ENCODE results near the gene INSIG1. TPM values are rescaled to one million over a fixed set of nuclear protein-coding genes. Genes with fewer than 3 reads are reported as not detected.

The INSIG1 gene
- total RNA-seq, 1 experiment from 2014 or later, result 54.7 TPM

DNA sequence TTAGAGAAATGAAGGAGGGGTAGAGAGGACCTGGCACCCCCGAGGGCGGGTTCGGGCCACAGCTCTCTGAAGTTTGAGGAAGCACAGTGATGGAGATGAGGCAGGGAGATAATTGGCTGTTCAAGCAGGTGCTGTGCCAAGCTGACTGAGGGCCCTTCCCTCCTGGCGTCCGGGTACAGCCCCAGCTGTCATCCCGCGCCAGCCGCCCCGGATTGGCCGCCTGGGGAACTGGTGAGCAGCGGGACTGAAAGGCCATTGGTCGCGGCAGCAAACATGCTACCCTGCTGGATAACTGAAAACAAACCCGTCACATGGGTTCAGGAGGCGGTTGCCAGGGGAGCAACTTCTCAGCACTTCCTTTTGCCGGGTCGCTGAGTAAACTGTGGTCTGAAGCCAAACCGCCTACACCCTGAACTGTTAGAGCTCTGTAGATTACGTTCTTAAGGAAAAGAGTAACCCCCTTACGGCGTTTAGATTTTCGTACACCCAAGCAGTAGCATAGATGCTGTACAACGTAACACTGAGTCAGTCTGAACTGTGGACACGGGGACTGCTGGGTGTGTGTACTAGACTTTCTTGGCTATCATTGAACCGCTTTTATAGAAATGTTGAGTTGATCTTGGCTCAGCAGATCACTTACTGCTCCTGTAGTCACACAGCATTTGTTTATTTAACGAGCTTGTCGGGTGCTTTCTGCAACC is 1.3 kb downstream of the INSIG1 start:
- Histone ChIP-seq H2AFZ (ENCODE audit: low read depth, low read length, poor library complexity, severe bottlenecking) (no peak overlapping the region), H3K4me2 (ENCODE audit: low read length) (peak overlapping the region; percentile 87), H3K9me3 (ENCODE audit: control insufficient read depth in 1 of 2, insufficient read depth in 1 of 2, low read depth in 1 of 2, low read length in 2 of 2) (no peaks in the 10 kb centered on the region), H3K27me3 (ENCODE audit: insufficient read depth, low read length) (no peaks in the 10 kb centered on the region), H4K20me1 (ENCODE audit: insufficient read depth) (no peaks in the 10 kb centered on the region), H3K9me2 (ENCODE audit: insufficient read depth) (no peaks in the 10 kb centered on the region), H3K9ac (ENCODE audit: low read length) (peak overlapping the region; percentile 74; the same call in 1 of the 2 replicates), H3K4me3 (replicated peaks in 1 of 2; ENCODE audit: low read depth in 1 of 2, low read length in 2 of 2) (peak overlapping the region; percentile 47 to 78), H3K79me2 (ENCODE audit: insufficient read depth, low read length) (peaks cover 21% of the 10 kb centered on the region), H3K4me1 (ENCODE audit: control insufficient read depth in 1 of 2, insufficient read depth in 2 of 2, low read length in 2 of 2) (peaks cover 20 to 40% of the 10 kb centered on the region in 2 experiments), H3K27ac (ENCODE audit: low read depth, low read length) (peak overlapping the region; percentile 90), H3K36me3 (ENCODE audit: control insufficient read depth in 1 of 2, insufficient read depth in 2 of 2, low read length in 2 of 2) (peaks cover 5 to 10% of the 10 kb centered on the region in 2 experiments; a peak in 3 of 4 replicates)
- TSS peak; percentile 47 for BruUV-seq (replicated peaks)
- peak; percentile 73 for DNase-seq (ENCODE audit: low read depth, low spot score)
- peak; percentile 74 for ATAC-seq
- RAD21 ChIA-PET (ENCODE audit: low non-redundant PET in 1 of 2, low total read pairs in 2 of 2, uncharacterized antibody in 2 of 2, unreplicated experiment in 2 of 2), result no interaction called here
- intact Hi-C loops (cut with micrococcal nuclease), result loop anchor here (2.0 to 5.0 kb wide), 2 partner anchors 107 to 294 kb away; no protein-coding TSS in a partner anchor
- TF ChIP-seq, protein P1, sequence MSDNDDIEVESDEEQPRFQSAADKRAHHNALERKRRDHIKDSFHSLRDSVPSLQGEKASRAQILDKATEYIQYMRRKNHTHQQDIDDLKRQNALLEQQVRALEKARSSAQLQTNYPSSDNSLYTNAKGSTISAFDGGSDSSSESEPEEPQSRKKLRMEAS (IDR thresholded peaks at IDR 0.05), result no peak
- TF ChIP-seq YY1 (IDR thresholded peaks at IDR 0.05; ENCODE audit: extremely low read depth, insufficient replicate concordance, low read depth, low read length), result no peak
- peak; percentile 38 for TF ChIP-seq POLR2AphosphoS5 (IDR thresholded peaks at IDR 0.05; ENCODE audit: low read depth, low read length)
- TF ChIP-seq, protein P2, sequence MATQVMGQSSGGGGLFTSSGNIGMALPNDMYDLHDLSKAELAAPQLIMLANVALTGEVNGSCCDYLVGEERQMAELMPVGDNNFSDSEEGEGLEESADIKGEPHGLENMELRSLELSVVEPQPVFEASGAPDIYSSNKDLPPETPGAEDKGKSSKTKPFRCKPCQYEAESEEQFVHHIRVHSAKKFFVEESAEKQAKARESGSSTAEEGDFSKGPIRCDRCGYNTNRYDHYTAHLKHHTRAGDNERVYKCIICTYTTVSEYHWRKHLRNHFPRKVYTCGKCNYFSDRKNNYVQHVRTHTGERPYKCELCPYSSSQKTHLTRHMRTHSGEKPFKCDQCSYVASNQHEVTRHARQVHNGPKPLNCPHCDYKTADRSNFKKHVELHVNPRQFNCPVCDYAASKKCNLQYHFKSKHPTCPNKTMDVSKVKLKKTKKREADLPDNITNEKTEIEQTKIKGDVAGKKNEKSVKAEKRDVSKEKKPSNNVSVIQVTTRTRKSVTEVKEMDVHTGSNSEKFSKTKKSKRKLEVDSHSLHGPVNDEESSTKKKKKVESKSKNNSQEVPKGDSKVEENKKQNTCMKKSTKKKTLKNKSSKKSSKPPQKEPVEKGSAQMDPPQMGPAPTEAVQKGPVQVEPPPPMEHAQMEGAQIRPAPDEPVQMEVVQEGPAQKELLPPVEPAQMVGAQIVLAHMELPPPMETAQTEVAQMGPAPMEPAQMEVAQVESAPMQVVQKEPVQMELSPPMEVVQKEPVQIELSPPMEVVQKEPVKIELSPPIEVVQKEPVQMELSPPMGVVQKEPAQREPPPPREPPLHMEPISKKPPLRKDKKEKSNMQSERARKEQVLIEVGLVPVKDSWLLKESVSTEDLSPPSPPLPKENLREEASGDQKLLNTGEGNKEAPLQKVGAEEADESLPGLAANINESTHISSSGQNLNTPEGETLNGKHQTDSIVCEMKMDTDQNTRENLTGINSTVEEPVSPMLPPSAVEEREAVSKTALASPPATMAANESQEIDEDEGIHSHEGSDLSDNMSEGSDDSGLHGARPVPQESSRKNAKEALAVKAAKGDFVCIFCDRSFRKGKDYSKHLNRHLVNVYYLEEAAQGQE (IDR thresholded peaks at IDR 0.05; ENCODE audit: low read depth), result no peak
- CTCF ChIA-PET, result no interaction called here
- POLR2A ChIA-PET, result no interaction called here

All from HCT116 (cell line).